Activated CD4-positive, alpha-beta memory T cell treated with anti-CD3 and anti-CD28 coated beads, Interleukin-2, amount 10 ng/mL, durations not matched to agents 7 days and 5 days (primary cell): Measurements from ENCODE around the gene C3orf70. TPM values are rescaled to one million over a fixed set of nuclear protein-coding genes. Genes with fewer than 3 reads are reported as not detected.

Experiments
- CTCF ChIA-PET: fragments of 350-600 bp; sonication (Branson Sonifier 250); formaldehyde crosslinking; loops from one replicate; lab custom pipeline; 2021; ENCODE audit warnings: antibody characterized with exemption, inconsistent platforms; lab: Charles Lee
- POLR2A ChIA-PET: fragments of 350-600 bp; sonication (Branson Sonifier 250); formaldehyde crosslinking; loops from one replicate; lab custom pipeline; 2021; ENCODE audit warnings: antibody characterized with exemption; lab: Charles Lee
- DNase-seq: peaks from one replicate; pipeline ENCODE4 v3.0.0-alpha.2; 2020
- H3K27ac Mint-ChIP-seq: one replicate; pipeline ENCODE4 v1.8.0; 2021; ENCODE audit warnings: mild to moderate bottlenecking, mixed read lengths
- H3K27me3 Mint-ChIP-seq: one replicate; pipeline ENCODE4 v1.8.0; 2021; ENCODE audit warnings: mixed read lengths
- H3K36me3 Mint-ChIP-seq: one replicate; pipeline ENCODE4 v1.8.0; 2021; ENCODE audit warnings: low read depth, mixed read lengths
- H3K4me1 Mint-ChIP-seq: one replicate; pipeline ENCODE4 v1.8.0; 2021; ENCODE audit warnings: mixed read lengths
- H3K4me3 Mint-ChIP-seq: one replicate; pipeline ENCODE4 v1.8.0; 2021; ENCODE audit warnings: mild to moderate bottlenecking, mixed read lengths
- H3K9me3 Mint-ChIP-seq: one replicate; pipeline ENCODE4 v1.8.0; 2021; ENCODE audit warnings: mixed read lengths
- total RNA-seq, 2 experiments: library from RNA; stranded (reverse); gene quantifications; one replicate each; pipeline ENCODE4 v1.2.3, GENCODE V29; 2021

C3orf70 gene
- total RNA-seq, 2 experiments from 2014 or later, result 0.03 TPM; not detected in 1

- Mint-ChIP-seq H3K9me3 (peaks cover 14% of the 10 kb centered on the region), H3K27me3 (no peaks in the 10 kb centered on the region), H3K4me1 (no peaks in the 10 kb centered on the region), H3K27ac (no peak overlapping the region), H3K36me3 (peaks cover 75% of the 10 kb centered on the region), H3K4me3 (no peak overlapping the region)
- ChIA-PET POLR2A (no interaction called here), CTCF (interaction anchor here (0.7 kb wide), 1 partner anchor 146 kb away, joined by 3 read pairs; no protein-coding TSS in a partner anchor)
- DNase-seq, result no peak
These were observed 100.2 kb downstream of the C3orf70 start for GRCh38 chr3:185052631-185053030.

GRCh38 chr3:185051801-185052200, 101.1 kb downstream of the C3orf70 start:
- Mint-ChIP-seq H3K36me3 (peaks cover 79% of the 10 kb centered on the region), H3K9me3 (peaks cover 10% of the 10 kb centered on the region), H3K4me1 (no peaks in the 10 kb centered on the region), H3K27me3 (no peaks in the 10 kb centered on the region), H3K4me3 (no peak overlapping the region), H3K27ac (no peak overlapping the region)
- CTCF ChIA-PET, result no interaction called here
- POLR2A ChIA-PET, result no interaction called here
- DNase-seq, result no peak

- Mint-ChIP-seq H3K27me3 (no peaks in the 10 kb centered on the region), H3K4me3 (no peak overlapping the region), H3K36me3 (peaks cover 68% of the 10 kb centered on the region), H3K27ac (no peak overlapping the region), H3K9me3 (peaks cover 6% of the 10 kb centered on the region), H3K4me1 (no peaks in the 10 kb centered on the region)
- CTCF ChIA-PET, result no interaction called here
- POLR2A ChIA-PET, result no interaction called here
- DNase-seq, result no peak
These were observed 103.2 kb downstream of the C3orf70 start for GRCh38 chr3:185049710-185050109.

- Mint-ChIP-seq H3K4me3 (no peak overlapping the region), H3K4me1 (no peaks in the 10 kb centered on the region), H3K9me3 (peaks cover 3% of the 10 kb centered on the region), H3K27me3 (no peaks in the 10 kb centered on the region), H3K36me3 (peaks cover 36% of the 10 kb centered on the region), H3K27ac (no peak overlapping the region)
- ChIA-PET CTCF (no interaction called here), POLR2A (no interaction called here)
- no peak for DNase-seq
These were observed 106.3 kb downstream of the C3orf70 start for GRCh38 chr3:185046603-185047002.

- ChIA-PET CTCF (no interaction called here), POLR2A (no interaction called here)
- Mint-ChIP-seq H3K36me3 (peaks cover 32% of the 10 kb centered on the region), H3K27me3 (no peaks in the 10 kb centered on the region), H3K27ac (no peak overlapping the region), H3K4me1 (no peaks in the 10 kb centered on the region), H3K9me3 (peaks cover under 1% of the 10 kb centered on the region), H3K4me3 (no peak overlapping the region)
- DNase-seq, result no peak
These were observed 106.7 kb downstream of the C3orf70 start for GRCh38 chr3:185046164-185046515.

- no peak for DNase-seq
- Mint-ChIP-seq H3K4me3 (no peak overlapping the region), H3K36me3 (peaks cover 9% of the 10 kb centered on the region), H3K27ac (no peak overlapping the region), H3K9me3 (peaks cover 3% of the 10 kb centered on the region), H3K4me1 (no peaks in the 10 kb centered on the region), H3K27me3 (no peaks in the 10 kb centered on the region)
- ChIA-PET POLR2A (no interaction called here), CTCF (no interaction called here)
These were observed 110.4 kb downstream of the C3orf70 start for GRCh38 chr3:185042312-185043050.

GRCh38 chr3:185041540-185041939, 111.3 kb downstream of the C3orf70 start:
- H3K27me3 Mint-ChIP-seq, result no peaks in the 10 kb centered on the region
- DNase-seq, result no peak
- H3K4me1 Mint-ChIP-seq, result no peaks in the 10 kb centered on the region
- ChIA-PET CTCF (interaction anchor here (0.9 kb wide), 1 partner anchor 21 kb away, joined by 3 read pairs; no protein-coding TSS in a partner anchor), POLR2A (no interaction called here)
- H3K9me3 Mint-ChIP-seq, result peaks cover 9% of the 10 kb centered on the region
- H3K4me3 Mint-ChIP-seq, result no peak overlapping the region
- H3K27ac Mint-ChIP-seq, result no peak overlapping the region
- peaks cover 11% of the 10 kb centered on the region for H3K36me3 Mint-ChIP-seq

- no peak overlapping the region for H3K4me3 Mint-ChIP-seq
- no peaks in the 10 kb centered on the region for H3K27me3 Mint-ChIP-seq
- no peak overlapping the region for H3K27ac Mint-ChIP-seq
- H3K36me3 Mint-ChIP-seq, result peaks cover 14% of the 10 kb centered on the region
- ChIA-PET CTCF (interaction anchor here (0.9 kb wide), 1 partner anchor 22 kb away, joined by 3 read pairs; no protein-coding TSS in a partner anchor), POLR2A (interaction anchor here (1.1 kb wide), 1 partner anchor 9 kb away, joined by 3 read pairs; no protein-coding TSS in a partner anchor)
- no peak for DNase-seq
- H3K4me1 Mint-ChIP-seq, result no peaks in the 10 kb centered on the region
- H3K9me3 Mint-ChIP-seq, result peaks cover 9% of the 10 kb centered on the region
These were observed 112.4 kb downstream of the C3orf70 start for GRCh38 chr3:185040425-185040824.

GRCh38 chr3:185037801-185038200, 115.1 kb downstream of the C3orf70 start:
- CTCF ChIA-PET, result no interaction called here
- no peak for DNase-seq
- peaks cover 12% of the 10 kb centered on the region for H3K9me3 Mint-ChIP-seq
- H3K4me1 Mint-ChIP-seq, result no peaks in the 10 kb centered on the region
- no peaks in the 10 kb centered on the region for H3K27me3 Mint-ChIP-seq
- H3K36me3 Mint-ChIP-seq, result peaks cover 30% of the 10 kb centered on the region
- no peak overlapping the region for H3K4me3 Mint-ChIP-seq
- no peak overlapping the region for H3K27ac Mint-ChIP-seq
- POLR2A ChIA-PET, result no interaction called here

- POLR2A ChIA-PET, result interaction anchor here (1.1 kb wide), 1 partner anchor 10 kb away, joined by 3 read pairs; no protein-coding TSS in a partner anchor
- DNase-seq, result no peak
- no peak overlapping the region for H3K27ac Mint-ChIP-seq
These were observed 121.9 kb downstream of the C3orf70 start for GRCh38 chr3:185030951-185031350.

GRCh38 chr3:185030399-185030798, 122.5 kb downstream of the C3orf70 start:
- Mint-ChIP-seq H3K36me3 (peaks cover 50% of the 10 kb centered on the region), H3K27ac (no peak overlapping the region), H3K9me3 (peaks cover 4% of the 10 kb centered on the region), H3K4me1 (no peaks in the 10 kb centered on the region), H3K27me3 (no peaks in the 10 kb centered on the region), H3K4me3 (no peak overlapping the region)
- CTCF ChIA-PET, result no interaction called here
- DNase-seq, result no peak
- POLR2A ChIA-PET, result interaction anchor here (1.1 kb wide), 1 partner anchor 10 kb away, joined by 3 read pairs; no protein-coding TSS in a partner anchor

More at GRCh38 chr3:185030951-185031350, 121.9 kb downstream of the C3orf70 start:
- CTCF ChIA-PET, result no interaction called here
- Mint-ChIP-seq H3K4me3 (no peak overlapping the region), H3K36me3 (peaks cover 48% of the 10 kb centered on the region), H3K27me3 (no peaks in the 10 kb centered on the region), H3K9me3 (peaks cover 4% of the 10 kb centered on the region), H3K4me1 (no peaks in the 10 kb centered on the region)

GRCh38 chr3:185029086-185029485, 123.8 kb downstream of the C3orf70 start:
- POLR2A ChIA-PET, result no interaction called here
- Mint-ChIP-seq H3K4me3 (no peak overlapping the region), H3K9me3 (no peaks in the 10 kb centered on the region), H3K27ac (no peak overlapping the region), H3K4me1 (no peaks in the 10 kb centered on the region), H3K36me3 (peaks cover 46% of the 10 kb centered on the region), H3K27me3 (no peaks in the 10 kb centered on the region)
- CTCF ChIA-PET, result no interaction called here
- no peak for DNase-seq

- Mint-ChIP-seq H3K4me3 (no peak overlapping the region), H3K36me3 (peaks cover 45% of the 10 kb centered on the region), H3K4me1 (no peaks in the 10 kb centered on the region), H3K27ac (no peak overlapping the region), H3K9me3 (no peaks in the 10 kb centered on the region), H3K27me3 (no peaks in the 10 kb centered on the region)
- ChIA-PET CTCF (no interaction called here), POLR2A (no interaction called here)
- DNase-seq, result no peak
These were observed 124.7 kb downstream of the C3orf70 start for GRCh38 chr3:185028121-185028520.
